GM18520 (cell line): ENCODE data around the gene TRIM7.
"Not testable (repeated sequence)": the region's sequence is repeated elsewhere in the genome, so short reads cannot be mapped to it uniquely, and the experiment has no call there.

Experiments used
- ATAC-seq: cut with Tn5 transposase; IDR thresholded peaks from one replicate; pipeline ENCODE4 v1.9.1; 2021; ENCODE audit not compliant: unreplicated experiment

TRIM7 gene

GRCh38 chr5:181193656-181194055, 11.3 kb downstream of the TRIM7 start:
- no peak for ATAC-seq

DNA sequence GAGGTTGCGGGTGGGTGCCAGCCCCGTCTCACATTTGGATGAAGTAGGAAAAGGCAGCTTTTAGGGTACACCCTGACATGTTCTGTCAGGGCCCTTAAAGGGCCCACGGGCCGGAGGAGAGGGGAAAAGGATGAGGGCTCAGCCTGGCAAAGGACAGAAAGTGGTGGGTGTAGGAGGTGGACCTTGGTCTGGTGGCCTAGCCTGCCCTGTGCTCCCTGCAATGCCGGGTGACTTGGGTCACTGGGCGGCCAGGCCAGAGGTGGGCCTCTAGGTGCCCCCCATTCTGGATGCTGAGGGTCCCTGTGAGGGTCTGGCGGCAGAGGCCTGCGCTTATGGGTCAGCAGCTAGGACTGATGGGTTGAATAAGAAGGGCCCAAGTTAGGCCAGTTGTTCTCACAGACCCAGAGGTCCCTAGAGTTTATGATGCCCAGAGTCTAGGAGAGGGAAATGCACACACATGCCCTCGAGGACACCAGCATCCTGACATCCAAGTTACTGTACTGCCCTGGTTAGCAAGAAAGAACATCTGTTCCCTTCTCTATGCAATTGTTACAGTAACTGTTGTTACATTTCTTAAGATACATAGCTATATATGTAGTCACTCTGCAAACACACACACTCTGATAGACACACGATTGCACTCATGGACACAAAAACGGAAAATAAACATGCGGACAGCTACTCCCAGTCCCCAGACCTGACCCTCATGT, 12.5 kb downstream of the TRIM7 start:
- no peak for ATAC-seq

DNA sequence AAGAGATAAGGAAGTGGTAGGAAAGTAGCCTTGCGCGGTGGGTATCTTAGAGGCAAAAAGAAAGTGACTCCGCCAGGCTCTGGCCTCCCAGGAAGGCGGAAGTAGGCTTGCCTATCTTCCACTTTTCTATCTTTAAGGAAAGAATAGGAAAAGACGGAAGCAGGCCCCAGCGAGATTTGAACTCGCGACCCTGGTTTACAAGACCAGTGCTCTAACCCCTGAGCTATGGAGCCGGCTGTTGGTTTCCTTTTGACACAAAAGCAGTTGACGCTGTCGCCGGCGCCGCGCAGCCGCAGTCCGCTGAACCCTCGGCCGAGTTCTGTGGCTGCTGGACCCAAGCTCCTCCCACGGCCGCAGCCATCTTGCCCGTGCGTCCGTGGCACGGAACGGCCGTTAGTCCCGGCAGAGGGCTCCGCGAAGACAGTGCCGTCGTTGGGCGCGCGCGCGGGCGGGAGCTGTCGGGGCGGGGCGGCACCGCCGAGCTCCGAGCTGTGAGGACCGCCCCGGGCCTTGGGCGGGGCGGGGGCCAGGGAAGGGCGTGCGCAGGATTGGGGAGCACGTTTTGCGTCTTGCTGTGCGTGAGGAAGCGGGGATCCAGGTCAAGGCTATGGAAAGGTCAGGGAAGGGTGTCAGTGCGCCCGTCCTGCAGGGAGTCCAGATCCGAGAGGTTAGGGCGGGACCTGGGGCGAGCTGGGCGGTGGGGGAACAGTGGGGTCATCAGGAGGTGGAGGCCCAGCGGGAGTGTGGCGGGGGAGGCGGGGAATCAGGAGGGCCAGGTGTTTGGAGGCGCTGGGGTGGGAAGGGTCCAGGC, 13.3 kb downstream of the TRIM7 start:
- peak; percentile 56 for ATAC-seq

DNA sequence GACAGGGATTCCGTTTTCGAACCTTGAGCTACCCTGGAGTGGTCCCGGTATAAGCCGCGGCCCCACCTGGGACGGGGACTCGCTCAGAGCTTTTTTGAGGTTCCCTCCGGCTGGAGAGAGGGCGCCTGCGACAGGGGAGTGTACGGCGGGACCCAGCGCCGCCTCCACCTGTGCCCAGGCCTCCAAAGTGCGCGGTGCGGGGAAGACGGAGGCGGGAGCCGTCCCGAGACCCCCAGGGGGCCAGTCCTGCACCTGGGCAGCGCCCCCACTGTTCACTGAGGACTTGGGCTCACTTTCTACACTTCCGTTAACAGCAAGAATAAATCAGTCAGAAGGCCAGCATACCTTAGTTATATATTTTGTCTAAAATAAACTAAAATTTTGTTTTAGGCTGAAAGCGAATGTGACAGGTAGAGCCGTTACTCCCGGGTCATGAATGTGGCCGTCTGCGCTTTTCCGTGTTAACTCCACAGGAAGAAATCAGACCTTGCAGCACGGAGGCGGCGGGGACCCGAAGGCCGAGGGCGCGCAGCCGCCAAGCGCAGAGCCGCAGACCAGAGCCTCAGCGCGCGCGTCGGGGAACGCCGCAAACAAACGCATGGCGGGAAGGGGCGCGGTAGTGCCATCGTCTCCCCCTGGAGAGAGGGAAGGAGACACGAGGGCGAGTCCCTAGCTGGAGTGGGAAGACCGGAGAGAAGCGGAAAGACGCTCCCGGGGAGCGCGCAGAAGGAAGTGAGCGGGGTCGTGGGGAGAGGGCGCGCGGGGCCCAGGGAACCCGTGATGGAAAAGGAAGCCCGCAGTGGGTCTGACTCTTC, 14.1 kb downstream of the TRIM7 start:
- no peak for ATAC-seq

DNA sequence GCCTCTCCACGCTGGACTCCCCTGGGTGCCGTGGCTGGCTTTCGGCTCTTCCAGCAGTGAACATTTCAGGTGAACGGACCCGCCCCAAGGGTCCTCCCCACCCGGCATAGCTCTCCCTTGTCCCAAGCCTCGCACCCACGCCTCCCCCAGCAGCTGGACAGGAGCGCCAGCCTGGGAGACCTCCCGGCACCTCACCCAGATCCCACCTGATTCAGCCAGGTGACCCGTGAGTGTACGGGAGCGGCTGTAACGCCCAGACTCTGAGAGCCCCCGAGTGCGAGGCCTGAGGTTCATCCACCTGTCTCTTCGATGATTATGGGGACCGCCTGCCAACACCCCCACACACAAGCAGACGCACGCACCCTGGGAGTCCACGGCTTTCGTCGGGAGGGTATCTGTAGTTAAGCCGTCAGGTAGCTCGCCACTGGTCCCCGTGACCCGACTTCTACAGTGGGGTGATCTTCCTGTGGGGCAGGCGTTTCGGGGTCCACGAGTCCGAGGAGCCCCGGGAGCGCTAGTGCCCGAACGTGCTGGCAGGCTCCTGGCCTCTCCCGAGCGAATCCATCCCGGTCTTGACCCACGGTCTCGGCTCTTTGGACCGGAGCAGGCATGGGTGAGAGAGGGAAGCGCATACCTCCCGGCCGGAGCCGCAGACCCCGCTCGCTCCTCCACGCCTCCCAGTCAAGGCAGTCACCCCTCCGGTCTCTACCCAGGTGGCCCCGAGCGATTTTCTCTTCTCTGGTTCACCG, 14.9 kb downstream of the TRIM7 start:
- no peak for ATAC-seq

DNA sequence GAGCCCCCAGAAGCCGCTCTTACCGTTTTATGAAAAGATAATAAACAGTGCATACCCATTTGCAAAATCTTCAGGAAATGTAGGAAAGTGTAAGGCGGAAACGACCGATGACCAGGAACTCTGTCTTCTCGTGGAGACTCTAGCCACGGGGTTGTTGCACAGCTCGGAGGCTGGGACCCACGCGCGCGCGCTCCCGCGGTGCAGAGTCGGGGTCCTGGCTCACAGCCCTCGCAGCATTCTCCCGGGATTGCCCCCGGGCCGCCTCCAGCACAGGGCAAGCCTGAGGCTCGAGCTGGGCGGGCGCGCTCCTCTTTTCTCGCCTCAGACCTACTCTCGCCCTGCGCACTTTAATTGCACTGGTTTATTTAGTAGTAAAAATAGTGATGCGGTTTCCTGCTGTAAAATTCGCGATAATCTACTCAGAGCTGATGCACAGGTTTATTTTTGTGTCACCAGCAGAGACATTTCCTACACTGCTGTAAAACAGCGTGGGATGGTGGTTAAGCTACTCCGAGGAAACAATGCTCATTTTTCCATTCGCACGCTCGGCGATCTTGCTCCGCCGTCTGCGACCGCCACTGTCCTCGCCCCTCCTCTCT, 15.5 kb downstream of the TRIM7 start:
- no peak for ATAC-seq

DNA sequence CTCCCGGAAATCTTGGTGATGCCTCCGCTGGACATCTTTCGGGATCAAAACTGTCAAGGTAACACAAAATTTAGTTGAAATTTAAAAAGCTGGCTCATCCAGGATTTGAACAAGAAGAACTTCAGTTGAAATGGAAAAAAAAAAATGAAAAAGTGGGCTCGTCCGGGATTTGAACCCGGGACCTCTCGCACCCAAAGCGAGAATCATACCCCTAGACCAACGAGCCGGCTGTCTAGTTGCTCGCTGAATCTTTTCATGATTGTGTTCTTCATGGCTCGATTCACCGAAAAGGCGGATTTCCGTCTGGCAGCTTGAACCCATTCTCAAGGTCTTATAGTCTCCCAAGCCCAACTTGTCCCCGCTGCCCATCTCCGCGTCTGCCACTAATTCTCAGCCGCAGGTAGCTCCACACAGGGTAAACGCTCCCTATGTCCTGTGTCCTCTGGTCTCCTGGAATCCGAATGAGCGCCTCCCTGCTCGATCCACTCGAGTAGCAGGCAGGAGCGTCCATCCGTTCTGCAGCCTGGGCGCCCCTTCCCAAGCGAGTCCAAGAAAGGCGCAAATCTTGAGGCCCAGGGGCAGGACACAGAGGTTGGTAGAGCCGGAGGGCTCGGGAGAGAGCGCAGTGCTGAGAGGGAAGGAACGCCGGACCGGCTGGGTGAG, 16.2 kb downstream of the TRIM7 start:
- ATAC-seq, result no peak

- ATAC-seq, result no peak
These were observed 17.3 kb downstream of the TRIM7 start for GRCh38 chr5:181187500-181188213.

- ATAC-seq, result no peak
These were observed 18.0 kb downstream of the TRIM7 start for GRCh38 chr5:181186986-181187499.

DNA sequence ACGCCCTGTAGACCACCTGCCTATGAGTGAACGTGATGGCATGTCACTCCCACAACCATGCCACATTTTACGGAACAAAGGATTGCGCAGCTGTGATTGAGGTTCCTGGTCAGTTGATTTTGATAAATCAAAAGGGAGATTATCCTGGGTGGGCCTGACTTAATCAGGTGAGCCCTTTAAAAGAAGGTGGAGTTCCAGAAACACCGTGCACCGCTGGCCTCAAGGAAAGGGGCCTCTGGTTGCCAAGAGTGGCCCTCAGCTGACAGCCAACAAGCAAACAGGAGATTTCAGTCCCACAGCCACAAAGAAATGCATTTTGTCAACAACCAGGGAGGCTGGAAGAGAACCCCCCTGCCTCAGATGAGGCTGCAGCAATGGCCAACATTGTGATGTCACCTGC, 19.0 kb downstream of the TRIM7 start:
- no peak for ATAC-seq

DNA sequence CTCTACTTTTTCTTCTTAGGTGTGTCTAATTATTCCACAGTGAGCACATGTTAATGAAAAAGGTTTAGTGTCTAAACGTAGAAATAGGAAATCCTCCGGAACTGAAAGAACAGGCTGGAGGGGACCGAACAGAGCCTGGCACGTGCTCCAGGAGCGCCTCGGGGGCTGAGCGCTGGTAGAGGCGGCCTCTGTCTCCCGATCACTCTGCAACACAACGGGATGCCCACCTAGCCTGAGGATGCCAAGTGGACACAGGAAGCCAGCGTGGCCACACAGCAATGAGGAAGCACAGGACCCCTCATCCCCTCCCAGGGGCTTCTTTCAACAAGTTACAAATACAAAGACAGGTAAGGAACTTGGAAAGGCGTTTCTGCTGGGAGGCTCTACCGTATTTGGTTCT, 19.4 kb downstream of the TRIM7 start:
- ATAC-seq, result no peak

- no peak for ATAC-seq
These were observed 20.2 kb downstream of the TRIM7 start for GRCh38 chr5:181184845-181185216.

GRCh38 chr5:181182651-181183050, 22.3 kb downstream of the TRIM7 start:
- ATAC-seq, result no peak

DNA sequence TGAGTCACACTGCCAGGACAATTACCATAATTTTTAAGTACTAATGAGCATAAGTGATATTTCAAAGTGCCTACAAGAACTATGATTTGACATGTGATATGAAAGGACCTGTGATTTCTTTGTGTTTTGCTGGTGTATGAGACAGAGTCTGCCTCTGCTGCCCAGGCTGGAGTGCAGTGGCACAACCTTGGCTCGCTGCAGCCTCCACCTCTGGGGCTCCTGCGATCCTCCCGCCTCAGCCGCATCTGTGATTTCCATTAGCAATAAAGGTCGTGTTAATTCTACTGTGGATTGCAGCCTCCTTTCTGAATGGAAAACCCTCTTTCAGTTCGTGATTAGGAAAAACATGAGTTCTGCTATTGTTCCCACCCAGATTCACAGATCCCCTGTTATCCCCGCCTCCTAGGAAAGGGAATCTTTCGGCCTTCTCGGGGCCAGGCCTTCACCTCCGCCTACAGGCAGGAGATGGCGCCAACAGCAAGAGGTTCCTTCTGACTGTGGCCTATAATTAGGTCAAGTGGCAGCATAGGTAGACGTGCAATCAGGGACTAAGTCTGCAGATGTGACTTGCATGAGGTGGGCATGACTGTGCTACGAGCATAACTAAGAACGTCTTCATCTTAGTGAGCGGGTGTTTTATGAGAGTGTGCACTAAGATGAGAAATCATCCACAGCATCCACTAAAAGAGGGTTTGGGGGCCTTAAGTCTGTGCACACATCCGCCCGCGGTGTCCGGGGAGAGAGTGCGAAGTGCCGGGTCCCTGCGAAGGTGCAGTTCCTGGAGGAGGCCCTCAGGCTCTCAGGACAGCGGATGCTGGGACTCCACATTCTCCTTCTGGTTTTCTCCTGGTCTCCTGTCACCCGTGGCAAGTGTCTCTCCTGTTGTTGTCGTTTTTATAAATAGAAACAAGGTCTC, 23.1 kb downstream of the TRIM7 start:
- no peak for ATAC-seq

DNA sequence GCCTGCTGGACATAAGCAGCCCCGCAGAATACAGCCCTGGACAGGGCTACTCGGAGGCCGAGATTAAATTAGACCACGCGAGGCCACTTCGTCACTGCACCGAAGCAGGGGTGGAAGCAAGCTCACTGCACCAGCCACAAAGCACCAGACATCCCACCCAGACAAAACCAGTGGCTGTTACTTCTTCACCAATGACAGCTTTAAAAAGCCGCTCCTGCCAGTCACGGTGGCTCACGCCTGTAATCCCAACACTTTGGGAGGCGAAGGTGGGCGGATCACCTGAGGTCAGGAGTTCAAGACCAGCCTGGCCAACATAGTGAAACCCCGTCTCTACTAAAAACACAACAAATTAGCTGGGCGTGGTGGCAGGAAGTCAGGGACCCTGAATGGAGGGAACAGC, 27.4 kb downstream of the TRIM7 start:
- not testable (repeated sequence) for ATAC-seq

GRCh38 chr5:181176254-181176952, 28.6 kb downstream of the TRIM7 start:
- no peak for ATAC-seq
